ENCODE measurements around the gene LAMTOR2. TPM values are rescaled to one million over a fixed set of nuclear protein-coding genes. Genes with fewer than 3 reads are reported as not detected.

The LAMTOR2 gene
- total RNA-seq, 1 experiment from 2014 or later: 50.6 TPM

DNA sequence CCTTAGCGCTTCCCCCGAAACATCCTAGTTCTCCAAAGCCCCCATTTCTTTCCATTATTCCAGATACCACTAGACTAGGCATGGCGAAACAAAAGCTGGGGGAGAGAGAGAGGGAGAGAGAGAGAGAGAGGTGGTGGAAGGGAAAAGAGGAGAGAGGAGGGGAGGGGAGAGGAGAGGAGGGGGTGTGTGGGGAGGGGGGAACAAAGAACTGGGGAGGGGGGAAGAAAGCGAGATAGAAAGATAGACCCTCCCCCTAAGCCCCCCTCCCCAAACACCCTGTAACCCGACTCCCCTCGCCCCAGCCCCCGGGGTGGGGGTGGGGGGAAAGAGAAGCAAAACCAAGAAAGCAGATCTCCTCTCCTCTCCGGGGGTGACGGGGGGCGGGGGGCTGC lies 27.3 kb downstream of the LAMTOR2 start:
- Histone ChIP-seq H3K79me2 (ENCODE audit: insufficient read depth, low read length) (peaks cover 23% of the 10 kb centered on the region; the same call in 1 of the 2 replicates), H3K4ac (ENCODE audit: low read depth, low read length) (no peak overlapping the region; the same call in 1 of the 2 replicates), H3K23ac (ENCODE audit: insufficient read length, low read depth, low read length) (no peak overlapping the region), H3K9ac (ENCODE audit: extremely low read depth, insufficient read length, low read length) (peak overlapping the region; percentile 79), H3K79me1 (ENCODE audit: insufficient read depth, low read depth, low read length, poor library complexity, severe bottlenecking) (no peaks in the 10 kb centered on the region), H3K4me1 (ENCODE audit: insufficient read depth, low read length) (peaks cover 16% of the 10 kb centered on the region), H2AFZ (ENCODE audit: low read length) (no peak overlapping the region), H2BK120ac (ENCODE audit: low read depth, low read length, poor library complexity, severe bottlenecking) (no peak overlapping the region), H3K18ac (ENCODE audit: insufficient read length, low read depth, low read length) (peak overlapping the region; percentile 37), H4K20me1 (ENCODE audit: control insufficient read depth, insufficient read depth, insufficient read length) (no peaks in the 10 kb centered on the region), H3K9me3 (ENCODE audit: control insufficient read depth, low read depth, low read length) (no peaks in the 10 kb centered on the region), H4K91ac (ENCODE audit: insufficient read length, low read depth, low read length) (no peak overlapping the region), H2BK20ac (ENCODE audit: low read depth, low read length, poor library complexity, severe bottlenecking) (no peak overlapping the region), H3K14ac (ENCODE audit: insufficient read depth, low read length) (peak overlapping the region; percentile 34; the same call in 1 of the 2 replicates), H3K27ac (ENCODE audit: insufficient read length, low read depth, low read length) (no peak overlapping the region), H2AK5ac (ENCODE audit: insufficient read length, low read length) (no peak overlapping the region), H2BK12ac (ENCODE audit: insufficient read length, low read depth, low read length) (no peak overlapping the region), H3K4me2 (ENCODE audit: insufficient read depth, insufficient read length, low read length) (peak overlapping the region; percentile 61), H3K27me3 (ENCODE audit: insufficient read depth, low read length) (no peaks in the 10 kb centered on the region), H3K56ac (ENCODE audit: insufficient read length, low read depth, low read length) (no peak overlapping the region), H2BK15ac (ENCODE audit: low read depth, low read length) (no peak overlapping the region), H3K23me2 (ENCODE audit: insufficient read length, low read depth, low read length, poor library complexity, severe bottlenecking) (peaks cover 18% of the 10 kb centered on the region), H4K8ac (replicated peaks; ENCODE audit: insufficient read length, low read depth, low read length) (no peak overlapping the region), H3T11ph (ENCODE audit: low read length) (no peak overlapping the region), H2BK5ac (ENCODE audit: insufficient read length, low read length) (no peak overlapping the region), H4K5ac (ENCODE audit: insufficient read length, low read depth, low read length) (no peak overlapping the region)
- Mint-ChIP-seq H3K4me3 (peak overlapping the region; percentile 88 to 95), H3K36me3 (ENCODE audit: insufficient read depth in 1 of 3, low read depth in 3 of 3) (peaks cover 17 to 38% (median 29%) of the 10 kb centered on the region in 3 experiments; a peak in 6 of 7 replicates), H3K9me3 (no peaks in the 10 kb centered on the region; a peak in 1 of 5 replicates), H3K4me1 (peaks cover 60 to 70% of the 10 kb centered on the region in 2 experiments), H3K27ac (peak overlapping the region; percentile 81 to 96 (median 94); a peak in 6 of 7 replicates), H3K27me3 (ENCODE audit: low read depth) (no peaks in the 10 kb centered on the region)
- DNase-seq: peak; percentile 65
- no CpG with 5 or more reads among the region's 10 CpGs for WGBS (ENCODE audit: extremely low coverage, insufficient read length, low lambda C conversion rate)
- TF ChIP-seq, protein P1, sequence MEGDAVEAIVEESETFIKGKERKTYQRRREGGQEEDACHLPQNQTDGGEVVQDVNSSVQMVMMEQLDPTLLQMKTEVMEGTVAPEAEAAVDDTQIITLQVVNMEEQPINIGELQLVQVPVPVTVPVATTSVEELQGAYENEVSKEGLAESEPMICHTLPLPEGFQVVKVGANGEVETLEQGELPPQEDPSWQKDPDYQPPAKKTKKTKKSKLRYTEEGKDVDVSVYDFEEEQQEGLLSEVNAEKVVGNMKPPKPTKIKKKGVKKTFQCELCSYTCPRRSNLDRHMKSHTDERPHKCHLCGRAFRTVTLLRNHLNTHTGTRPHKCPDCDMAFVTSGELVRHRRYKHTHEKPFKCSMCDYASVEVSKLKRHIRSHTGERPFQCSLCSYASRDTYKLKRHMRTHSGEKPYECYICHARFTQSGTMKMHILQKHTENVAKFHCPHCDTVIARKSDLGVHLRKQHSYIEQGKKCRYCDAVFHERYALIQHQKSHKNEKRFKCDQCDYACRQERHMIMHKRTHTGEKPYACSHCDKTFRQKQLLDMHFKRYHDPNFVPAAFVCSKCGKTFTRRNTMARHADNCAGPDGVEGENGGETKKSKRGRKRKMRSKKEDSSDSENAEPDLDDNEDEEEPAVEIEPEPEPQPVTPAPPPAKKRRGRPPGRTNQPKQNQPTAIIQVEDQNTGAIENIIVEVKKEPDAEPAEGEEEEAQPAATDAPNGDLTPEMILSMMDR (conservative IDR thresholded peaks at IDR 0.05): no peak

Data from H9 (cell line).